IPS-18c (cell line): ENCODE data around the gene CELSR1.
"Not testable (repeated sequence)": the region's sequence is repeated elsewhere in the genome, so short reads cannot be mapped to it uniquely, and the experiment has no call there.

Source experiments
- H3K4me3 ChIP-seq: 2 replicates; pipeline ENCODE4 v1.7.0; 2013; ENCODE audit warnings: low read depth, mild to moderate bottlenecking, low read length, moderate library complexity; ENCODE audit not compliant: insufficient read depth
- H3K9me3 ChIP-seq: one replicate; pipeline ENCODE4 v1.6.1; 2013; ENCODE audit warnings: mild to moderate bottlenecking, low read length, moderate library complexity; ENCODE audit not compliant: control insufficient read depth, insufficient read depth

CELSR1 gene

DNA sequence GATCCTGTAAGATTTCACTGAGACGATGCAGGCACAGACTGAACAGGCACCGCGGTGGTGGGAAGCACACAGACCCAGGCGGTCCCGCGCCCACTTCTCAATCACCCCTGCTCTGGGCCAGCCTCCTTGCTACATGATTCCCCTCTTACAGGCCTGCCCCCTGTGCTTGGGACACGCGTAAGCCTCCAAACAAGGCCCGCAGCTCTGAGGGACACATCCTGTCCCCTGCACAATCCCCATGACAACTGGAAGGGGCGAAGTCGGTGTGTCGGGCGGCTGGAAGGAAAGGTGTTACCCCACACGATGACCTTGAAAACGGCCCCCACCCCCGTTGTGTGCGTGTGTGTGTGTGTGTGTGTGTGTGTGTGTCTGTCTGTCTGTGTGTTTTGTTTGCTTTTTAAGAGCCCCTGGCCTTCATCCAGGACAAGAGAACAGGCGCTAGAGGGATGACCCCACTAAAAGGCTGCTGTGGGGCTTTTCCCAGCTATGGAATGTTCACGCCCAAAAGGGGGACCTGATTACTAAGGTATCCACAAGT, 13.1 kb downstream of the CELSR1 start:
- H3K9me3 ChIP-seq = no peaks in the 10 kb centered on the region

DNA sequence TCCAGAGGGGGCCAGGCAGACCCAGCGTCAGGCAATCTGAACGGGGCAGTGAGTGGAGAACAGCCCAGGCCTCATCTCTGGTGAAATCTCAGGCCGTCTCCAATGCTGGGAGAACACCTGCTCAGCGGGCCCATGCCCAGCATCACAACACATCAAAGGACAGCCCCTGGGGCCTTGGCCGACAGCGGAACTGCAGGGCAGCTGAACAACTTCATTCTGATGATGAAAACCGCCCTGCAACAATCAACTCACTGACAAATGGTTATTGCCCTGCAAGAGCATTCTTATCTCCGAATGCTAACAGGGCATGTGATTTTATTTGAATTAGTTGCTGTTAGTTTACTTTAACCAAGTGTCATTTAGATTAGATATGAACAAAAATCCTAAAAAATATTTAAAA, 14.6 kb downstream of the CELSR1 start:
- H3K9me3 ChIP-seq = no peaks in the 10 kb centered on the region

More for the DNA sequence above, 13.1 kb downstream of the CELSR1 start:
- H3K4me3 ChIP-seq = no peak overlapping the region

DNA sequence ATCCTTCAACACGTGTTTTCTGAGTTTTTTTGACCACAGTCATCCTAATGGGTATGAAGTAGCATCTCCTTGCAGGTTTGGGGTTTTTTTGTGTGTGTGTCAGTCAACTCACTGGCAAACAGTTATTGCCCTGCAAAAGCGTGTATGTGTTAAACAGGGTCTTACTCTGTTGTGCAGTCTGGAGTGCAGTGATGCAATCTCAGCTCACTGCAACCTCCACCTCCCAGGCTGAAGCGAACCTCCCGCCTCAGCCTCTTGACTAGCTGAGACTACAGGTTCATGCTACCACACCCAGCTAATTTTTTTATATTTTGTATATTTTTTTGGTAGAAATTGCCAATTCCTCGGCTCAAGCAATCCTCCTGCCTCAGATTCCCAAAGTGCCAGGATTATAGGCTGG, 15.4 kb downstream of the CELSR1 start:
- Histone ChIP-seq H3K9me3 (no peaks in the 10 kb centered on the region), H3K4me3 (no peak overlapping the region)

More for the DNA sequence above, 14.6 kb downstream of the CELSR1 start:
- H3K4me3 ChIP-seq = no peak overlapping the region

DNA sequence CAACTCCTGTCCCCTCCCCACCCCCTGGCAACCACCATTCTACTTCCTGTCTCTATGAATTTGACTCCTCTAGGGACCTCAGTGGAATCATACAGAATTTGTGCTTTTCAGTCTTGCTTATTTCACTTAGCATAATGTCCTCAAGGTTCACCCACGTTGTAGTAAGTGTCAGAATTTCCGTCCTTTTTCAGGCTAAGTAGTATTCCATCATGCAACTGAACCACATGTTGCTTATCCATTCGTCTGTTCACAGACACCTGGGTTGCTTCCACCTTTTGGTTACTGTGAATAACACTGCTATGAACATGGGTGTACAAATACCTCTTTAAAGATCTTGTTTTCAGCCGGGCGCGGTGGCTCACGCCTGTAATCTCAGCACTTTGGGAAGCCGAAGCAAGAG, 16.5 kb downstream of the CELSR1 start:
- H3K4me3 ChIP-seq = no peak overlapping the region
- H3K9me3 ChIP-seq = no peaks in the 10 kb centered on the region

DNA sequence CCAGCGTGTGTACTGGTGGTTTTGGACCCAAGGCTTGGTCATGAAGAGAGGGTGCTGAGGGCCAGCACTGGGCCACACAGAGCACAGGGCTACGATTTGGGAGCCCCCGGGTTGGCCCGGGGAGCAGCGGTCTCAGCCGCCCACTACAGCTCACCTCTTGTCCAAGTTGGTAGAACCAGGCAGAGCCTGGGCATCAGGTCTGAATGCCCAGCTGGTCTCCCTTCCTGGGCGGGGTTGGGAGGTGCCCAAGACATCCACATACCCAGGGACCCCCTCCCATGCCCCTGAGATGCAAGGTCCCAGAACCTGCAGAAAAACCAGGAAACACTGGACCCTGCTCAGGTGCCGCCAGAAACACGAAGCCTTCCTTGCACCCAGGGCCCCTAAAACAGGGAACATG, 18.0 kb downstream of the CELSR1 start:
- Histone ChIP-seq H3K9me3 (no peaks in the 10 kb centered on the region), H3K4me3 (no peak overlapping the region)

DNA sequence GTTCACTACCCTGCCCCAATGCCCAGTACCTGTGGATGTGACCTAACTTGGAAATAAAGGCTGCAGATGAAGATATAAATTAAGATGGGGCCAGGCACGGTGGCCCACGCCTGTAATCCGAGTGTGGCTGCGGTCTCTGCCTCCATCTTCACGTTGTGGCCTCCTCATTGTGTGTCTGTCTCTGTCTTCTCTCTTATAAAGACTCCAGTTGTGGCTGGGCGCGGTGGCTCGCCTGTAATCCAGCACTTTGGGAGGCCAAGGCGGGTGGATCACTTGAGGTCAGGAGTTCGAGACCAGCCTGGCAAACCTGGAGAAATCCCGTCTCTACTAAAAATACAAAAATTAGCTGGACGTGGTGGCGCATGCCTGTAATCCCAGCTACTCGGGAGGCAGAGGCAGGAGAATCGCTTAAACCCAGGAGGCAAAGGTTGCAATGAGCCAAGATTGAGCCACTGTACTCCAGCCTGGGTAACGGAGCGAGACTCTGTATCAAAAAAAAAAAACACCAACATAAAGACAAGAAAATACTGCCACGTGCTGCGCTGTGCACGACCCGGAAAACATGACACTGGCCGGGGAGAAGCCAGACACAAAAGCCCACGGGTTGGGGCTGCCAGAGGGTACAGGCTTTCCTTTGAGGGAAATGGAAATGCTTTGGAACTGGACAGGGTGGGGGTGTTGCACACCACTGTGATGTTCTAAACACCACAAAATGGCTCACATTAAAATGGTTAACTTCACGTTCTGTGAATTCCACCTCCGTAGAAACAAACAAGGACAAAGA, 18.7 kb downstream of the CELSR1 start:
- no peaks in the 10 kb centered on the region for H3K9me3 ChIP-seq
- H3K4me3 ChIP-seq = no peak overlapping the region

DNA sequence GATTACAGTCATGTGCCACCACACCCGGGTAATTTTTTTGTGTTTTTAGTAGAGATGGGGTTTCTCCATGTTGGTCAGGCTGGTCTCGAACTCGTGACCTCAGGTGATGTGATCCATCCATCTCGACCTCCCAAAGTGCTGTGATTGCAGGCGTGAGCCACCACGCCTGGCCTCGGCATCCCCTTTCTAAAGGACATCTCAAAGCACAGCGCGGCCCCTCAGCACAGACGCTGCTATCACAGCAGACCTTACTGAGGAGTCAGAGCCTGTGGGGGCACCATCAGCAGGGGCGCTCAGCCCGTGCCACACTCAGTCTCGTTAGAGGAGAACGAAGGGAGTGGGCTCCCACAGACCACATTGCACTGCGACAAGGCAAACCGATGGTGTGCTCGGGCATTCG, 19.4 kb downstream of the CELSR1 start:
- H3K4me3 ChIP-seq = no peak overlapping the region
- no peaks in the 10 kb centered on the region for H3K9me3 ChIP-seq

DNA sequence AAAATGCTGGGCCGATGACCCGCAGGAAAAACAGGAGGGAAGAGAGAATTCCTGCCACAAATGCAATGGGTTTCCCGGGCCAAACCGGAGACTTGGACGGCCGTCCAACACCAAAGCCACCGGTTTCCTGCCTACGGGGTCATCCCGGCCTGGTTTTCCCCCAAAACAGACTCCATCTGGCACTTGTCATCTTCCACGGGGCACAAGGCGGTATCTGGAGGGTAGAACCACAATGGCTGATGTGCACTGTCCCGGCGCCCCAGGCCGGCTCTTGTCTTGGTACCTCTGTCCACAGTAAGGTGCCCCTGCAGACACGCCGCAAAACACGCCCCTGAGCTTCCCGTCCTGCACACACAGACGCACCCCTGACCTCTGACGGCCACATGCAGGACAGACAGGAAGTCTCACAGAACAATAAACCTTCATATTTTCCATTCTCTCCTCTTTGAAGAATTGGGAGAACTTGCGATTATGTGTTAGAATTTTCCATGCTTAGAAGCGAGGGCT, 20.1 kb downstream of the CELSR1 start:
- H3K9me3 ChIP-seq = no peaks in the 10 kb centered on the region

DNA sequence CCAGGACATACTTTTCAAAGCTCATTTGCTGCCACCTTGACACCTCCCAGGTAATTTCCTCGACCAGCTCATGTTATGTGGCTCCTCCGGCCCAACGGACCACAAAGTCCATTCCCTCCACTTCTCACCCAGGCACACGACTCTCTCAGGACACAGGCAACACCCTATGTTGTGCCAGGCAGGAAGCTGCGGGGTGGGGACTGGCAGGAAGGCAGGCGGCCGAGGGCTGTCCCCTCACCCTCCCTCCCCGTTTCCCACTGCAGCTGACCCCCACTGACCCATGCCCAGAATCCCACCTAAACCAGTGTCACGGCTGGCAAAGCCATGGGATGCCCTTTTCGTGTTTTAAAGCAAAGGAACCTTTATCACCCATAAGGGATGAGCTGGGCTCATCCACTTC, 20.8 kb downstream of the CELSR1 start:
- Histone ChIP-seq H3K4me3 (no peak overlapping the region), H3K9me3 (no peaks in the 10 kb centered on the region)

More for the DNA sequence above, 20.1 kb downstream of the CELSR1 start:
- no peak overlapping the region for H3K4me3 ChIP-seq

DNA sequence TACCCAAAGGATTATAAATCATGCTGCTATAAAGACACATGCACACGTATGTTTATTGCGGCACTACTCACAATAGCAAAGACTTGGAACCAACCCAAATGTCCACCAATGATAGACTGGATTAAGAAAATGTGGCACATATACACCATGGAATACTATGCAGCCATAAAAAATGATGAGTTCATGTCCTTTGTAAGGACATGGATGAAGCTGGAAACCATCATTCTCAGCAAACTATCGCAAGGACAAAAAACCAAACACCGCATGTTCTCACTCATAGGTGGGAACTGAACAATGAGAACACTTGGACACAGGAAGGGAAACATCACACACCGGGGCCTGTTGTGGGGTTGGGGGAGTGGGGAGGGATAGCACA, 21.3 kb downstream of the CELSR1 start:
- H3K4me3 ChIP-seq, H3K9me3 ChIP-seq: not testable (repeated sequence)

DNA sequence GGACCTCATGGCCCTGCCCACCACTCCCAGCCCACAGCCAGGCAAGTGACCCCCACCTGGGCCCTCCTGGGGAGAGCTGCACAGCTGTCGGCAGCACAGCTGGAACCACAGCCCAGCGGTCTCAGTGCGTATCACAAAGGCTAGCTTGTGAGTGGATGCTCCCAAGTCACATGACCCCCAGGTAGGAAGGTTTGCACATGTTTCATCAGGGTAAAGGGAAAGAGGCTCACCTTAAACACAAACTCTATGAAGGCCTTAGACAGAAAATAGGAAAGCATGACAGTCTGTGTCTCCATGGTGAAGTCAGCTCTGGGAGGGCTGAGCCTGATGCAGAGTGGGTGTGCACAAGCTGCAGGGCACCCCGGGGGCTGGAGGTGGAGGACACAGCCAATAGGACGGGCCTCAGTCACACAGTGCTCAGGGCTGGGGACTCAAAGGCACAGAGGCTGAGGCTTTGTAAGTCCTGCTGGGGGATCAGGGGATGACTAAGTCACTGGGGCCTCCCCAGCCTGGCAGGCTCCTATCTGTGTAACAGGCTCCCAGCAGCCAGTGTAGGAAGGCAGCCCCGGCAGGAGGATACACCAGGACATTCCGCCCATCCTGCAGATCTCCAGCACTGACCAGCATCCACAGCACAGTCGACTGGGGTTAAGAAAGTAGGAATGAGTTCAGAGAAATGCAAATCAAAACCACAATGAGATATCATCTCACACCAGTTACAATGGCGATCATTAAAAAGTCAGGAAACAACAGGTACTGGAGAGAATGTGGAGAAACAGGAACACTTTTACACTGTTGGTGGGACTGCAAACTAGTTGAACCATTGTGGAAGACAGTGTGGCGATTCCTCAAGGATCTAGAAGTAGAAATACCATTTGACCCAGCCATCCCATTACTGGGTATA, 22.0 kb downstream of the CELSR1 start:
- H3K9me3 ChIP-seq = no peaks in the 10 kb centered on the region
- H3K4me3 ChIP-seq = no peak overlapping the region

DNA sequence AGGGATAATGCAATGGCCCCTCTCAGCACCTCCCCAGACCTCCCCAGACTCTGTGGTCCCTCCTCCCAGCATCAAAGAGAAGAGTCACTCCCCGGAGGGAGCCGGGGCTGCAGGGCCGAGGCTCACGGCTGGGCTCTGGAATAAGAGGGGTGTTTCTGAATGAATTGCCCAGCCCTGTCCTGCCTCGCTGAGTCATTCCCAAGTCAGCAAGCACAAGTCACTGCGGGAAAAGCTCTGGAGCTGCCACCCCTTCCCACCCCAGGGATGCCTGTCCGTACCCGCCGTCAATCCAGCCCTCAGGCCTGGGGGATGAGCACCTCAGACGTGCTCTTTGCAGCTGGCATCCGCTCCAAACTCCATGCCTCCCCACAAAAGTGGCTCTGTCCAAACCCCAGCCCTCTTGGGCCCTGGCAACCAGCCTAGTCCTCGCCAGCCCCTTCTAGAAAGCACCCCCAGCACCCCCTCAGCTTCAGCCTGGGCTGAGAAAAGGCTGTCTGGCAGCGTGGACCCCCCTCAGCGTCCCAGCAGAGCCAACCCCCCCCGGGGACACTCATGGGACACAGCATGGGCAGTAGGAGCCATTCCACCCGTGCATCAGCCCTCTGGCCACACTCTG, 22.7 kb downstream of the CELSR1 start:
- Histone ChIP-seq H3K9me3 (no peaks in the 10 kb centered on the region), H3K4me3 (no peak overlapping the region)

DNA sequence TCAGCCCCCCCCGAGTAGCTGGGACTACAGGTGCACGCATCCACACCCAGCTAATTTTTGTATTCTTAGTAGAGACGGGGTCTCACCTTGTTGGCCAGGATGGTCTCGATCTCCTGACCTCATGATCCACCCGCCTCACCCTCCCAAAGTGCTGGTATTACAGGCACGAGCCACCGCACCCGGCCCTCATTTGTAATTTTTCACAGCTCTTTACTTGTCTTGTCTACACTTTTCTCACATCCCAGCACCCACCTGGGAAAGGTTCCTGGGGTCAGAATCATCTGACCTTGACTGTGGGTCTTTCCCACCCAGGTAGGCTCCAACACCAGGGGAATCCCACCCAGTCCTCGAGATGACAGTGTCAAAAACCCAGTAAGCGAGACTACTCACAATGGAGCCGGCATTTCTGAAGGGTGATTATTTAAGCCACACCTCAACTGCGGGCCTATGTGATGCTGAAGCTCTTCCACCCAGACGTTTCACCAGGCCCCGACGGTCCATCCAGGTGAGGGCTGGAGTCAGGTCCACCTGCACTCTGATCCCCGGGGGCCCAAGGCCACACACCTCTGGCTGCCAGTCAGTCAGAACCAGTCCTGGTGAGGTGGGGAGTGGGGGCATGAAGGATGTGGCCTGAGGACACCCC, 23.4 kb downstream of the CELSR1 start:
- H3K4me3 ChIP-seq = no peak overlapping the region
- no peaks in the 10 kb centered on the region for H3K9me3 ChIP-seq

DNA sequence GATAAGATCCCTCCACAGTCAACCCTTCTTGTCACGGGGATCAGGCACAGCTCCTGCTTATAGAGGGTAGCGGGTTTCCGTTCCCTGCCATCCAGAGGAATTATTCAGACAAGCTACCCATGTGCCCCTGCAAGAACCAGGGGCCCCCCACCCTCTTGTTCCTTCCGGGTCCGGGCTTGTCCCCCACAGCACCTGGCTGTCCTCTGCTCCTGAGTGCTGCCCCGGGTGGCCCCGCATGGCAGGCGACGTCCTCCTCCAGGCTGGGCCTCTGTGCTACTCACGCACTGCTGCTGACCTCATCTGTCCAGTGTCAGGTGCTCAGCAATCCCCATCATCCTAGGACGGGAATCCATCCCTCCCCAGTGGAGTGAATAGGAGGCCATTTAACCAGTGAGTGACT, 24.7 kb downstream of the CELSR1 start:
- Histone ChIP-seq H3K4me3 (no peak overlapping the region), H3K9me3 (no peaks in the 10 kb centered on the region)

DNA sequence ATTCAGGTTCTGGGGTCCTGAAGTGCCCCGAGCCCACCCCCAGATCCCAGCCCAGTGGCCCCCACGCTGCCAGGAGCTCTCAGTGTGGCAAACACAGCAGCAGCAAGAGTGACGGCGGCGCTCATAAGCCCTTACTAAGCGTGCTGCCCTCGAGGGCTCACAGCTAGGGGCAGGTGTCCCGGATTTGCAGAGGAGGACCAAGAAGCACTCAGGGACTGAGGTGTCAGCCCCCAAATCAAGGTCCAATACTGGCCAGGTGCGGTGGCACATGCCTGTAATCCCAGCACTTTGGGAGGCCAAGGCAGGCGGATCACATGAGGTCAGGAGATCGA, 25.4 kb downstream of the CELSR1 start:
- Histone ChIP-seq H3K4me3 (no peak overlapping the region), H3K9me3 (no peaks in the 10 kb centered on the region)

DNA sequence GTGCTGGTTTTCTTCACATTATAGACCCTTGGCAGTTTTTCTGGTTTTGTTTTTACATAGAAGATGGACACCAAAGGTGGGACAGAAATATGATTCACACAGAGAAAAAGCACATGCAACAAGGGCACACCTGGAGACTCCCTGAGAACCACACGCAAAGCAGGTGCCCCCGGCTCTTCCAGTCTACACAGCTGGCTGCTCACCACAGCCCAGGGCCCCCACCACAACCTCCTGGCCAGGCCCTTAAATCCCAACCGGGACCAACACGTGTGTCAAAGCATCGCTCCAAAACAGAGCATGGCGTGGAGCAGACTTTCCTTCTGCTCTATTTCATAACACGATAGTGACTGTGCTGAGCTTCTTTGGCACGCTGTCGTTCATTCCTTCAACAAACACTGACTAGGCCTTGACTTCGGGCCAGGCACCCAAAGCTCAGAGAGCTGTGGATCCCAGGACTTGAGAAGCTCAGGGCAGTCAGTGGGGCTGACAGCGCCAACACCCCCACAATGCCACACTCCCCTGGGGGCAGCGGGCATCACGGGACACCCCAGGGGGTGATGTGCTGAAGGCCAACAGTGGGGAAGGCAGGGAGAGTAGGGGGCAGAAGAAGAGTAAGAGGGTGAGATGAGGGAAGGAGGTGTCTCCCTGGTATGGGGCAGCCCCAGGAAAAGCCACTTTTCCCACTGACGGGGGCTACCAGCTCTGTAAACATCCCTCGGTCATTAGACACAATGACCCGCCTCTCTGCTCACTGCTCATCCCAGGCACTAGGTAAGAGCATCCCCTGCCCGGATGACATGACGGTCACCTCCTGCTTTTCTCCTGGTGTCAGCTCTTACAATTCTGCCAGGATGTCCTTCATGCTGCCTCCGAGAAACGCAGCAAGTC, 26.0 kb downstream of the CELSR1 start:
- no peaks in the 10 kb centered on the region for H3K9me3 ChIP-seq
- H3K4me3 ChIP-seq = no peak overlapping the region
